CD4-positive, CD25-positive, alpha-beta regulatory T cell (primary cell): Measurements from ENCODE around the gene IQSEC1. TPM values are rescaled to one million over a fixed set of nuclear protein-coding genes. Genes with fewer than 3 reads are reported as not detected.
A peak's percentile ranks its signal among the peaks of the same experiment; 100 is the strongest.

Experiments used
- ATAC-seq, 2 donors: fragments of 150-1000 bp; cut with Tn5 transposase; one replicate each; pipeline ENCODE4 v1.10.0; 2021; ENCODE audit warnings: low read depth in 2 of 2, moderate number of reproducible peaks in 2 of 2, moderate library complexity in 1 of 2
- DNase-seq, 3 donors: peaks; one replicate each; pipeline versions ENCODE4 v3.0.0 to v3.0.0-alpha.2; 2012 to 2022; ENCODE audit warnings: mixed read lengths in 1 of 3
- H3K27ac ChIP-seq: one replicate; pipeline ENCODE4 v1.7.0; 2013; ENCODE audit warnings: mild to moderate bottlenecking, low read length; ENCODE audit not compliant: insufficient read depth, poor library complexity, severe bottlenecking
- H3K27me3 ChIP-seq: one replicate; pipeline ENCODE4 v1.7.0; 2013; ENCODE audit warnings: low read length; ENCODE audit not compliant: control insufficient read depth, insufficient read depth
- H3K36me3 ChIP-seq: one replicate; pipeline ENCODE4 v1.7.0; 2013; ENCODE audit warnings: mild to moderate bottlenecking, low read length, moderate library complexity; ENCODE audit not compliant: control insufficient read depth, insufficient read depth
- H3K4me1 ChIP-seq: 2 replicates; pipeline ENCODE4 v1.7.0; 2013; ENCODE audit warnings: mild to moderate bottlenecking, low read length; ENCODE audit not compliant: insufficient read depth, control insufficient read depth, poor library complexity, severe bottlenecking
- H3K4me3 ChIP-seq: one replicate; pipeline ENCODE4 v1.7.0; 2013; ENCODE audit warnings: low read depth, mild to moderate bottlenecking, low read length, moderate library complexity
- H3K9me3 ChIP-seq, 2 experiments: 1 replicate in 1 of 2; 2 replicates in 1 of 2; pipeline ENCODE4 v1.7.0; 2013; ENCODE audit warnings: low read length in 2 of 2, mild to moderate bottlenecking in 1 of 2, moderate library complexity in 1 of 2; ENCODE audit not compliant: control insufficient read depth in 2 of 2
- H3K27ac Mint-ChIP-seq, 3 donors: one replicate each; pipeline ENCODE4 v1.8.0; 2020 to 2022; ENCODE audit warnings: mild to moderate bottlenecking in 3 of 3, mixed read lengths in 3 of 3, moderate library complexity in 2 of 3
- H3K27me3 Mint-ChIP-seq: one replicate; pipeline ENCODE4 v1.8.0; 2022; ENCODE audit warnings: mild to moderate bottlenecking, mixed read lengths
- H3K36me3 Mint-ChIP-seq: one replicate; pipeline ENCODE4 v1.8.0; 2020; ENCODE audit warnings: mixed read lengths
- H3K4me1 Mint-ChIP-seq, 4 donors: one replicate each; pipeline ENCODE4 v1.8.0; 2020 to 2022; ENCODE audit warnings: mixed read lengths in 4 of 4, mild to moderate bottlenecking in 1 of 4
- H3K4me3 Mint-ChIP-seq, 4 donors: one replicate each; pipeline ENCODE4 v1.8.0; 2020 to 2022; ENCODE audit warnings: mild to moderate bottlenecking in 4 of 4, mixed read lengths in 4 of 4, moderate library complexity in 3 of 4
- H3K9me3 Mint-ChIP-seq, 7 donors: one replicate each; pipeline ENCODE4 v1.8.0; 2020 to 2022; ENCODE audit warnings: mixed read lengths in 7 of 7, mild to moderate bottlenecking in 3 of 7, moderate library complexity in 2 of 7
- polyA plus RNA-seq, 4 donors: library from polyadenylated mRNA; unstranded; fragments of 300-500 nt; fragmentation: Illumina TruSeq; gene quantifications; one replicate each; pipeline ENCODE4 v1.2.3, GENCODE V29; 2021
- total RNA-seq: library from RNA; stranded (reverse); gene quantifications from one replicate; pipeline ENCODE4 v1.2.3, GENCODE V29; 2022

Gene IQSEC1
- total and polyA plus RNA-seq, 5 donors from 2014 or later: 17.7 to 131 (median 21.1) TPM

DNA sequence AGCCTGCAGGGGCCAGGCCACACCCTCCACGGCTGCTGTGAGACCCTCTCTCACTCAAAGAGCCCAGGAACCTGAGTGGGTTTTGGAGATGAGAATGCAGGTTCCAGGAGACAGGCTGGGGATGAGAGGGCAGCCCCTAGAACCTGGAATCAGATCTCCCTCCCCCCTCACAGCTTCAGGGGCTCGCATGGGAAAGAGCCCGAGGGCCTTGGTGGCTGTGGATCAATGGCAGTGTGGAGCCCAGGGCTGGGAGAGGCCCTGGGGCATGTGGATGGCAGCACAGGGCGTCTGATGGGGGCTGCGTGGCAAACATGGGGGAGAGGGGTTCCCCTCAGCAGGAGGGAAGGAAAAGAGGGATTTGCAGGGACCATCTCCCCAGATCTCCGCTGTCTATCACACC lies 119.0 kb downstream of the IQSEC1 start:
- DNase-seq (no peak), ATAC-seq (no peak)
- no peaks in the 10 kb centered on the region for H3K9me3 ChIP-seq
- Mint-ChIP-seq H3K4me1 (peaks cover 0 to 78% (median 47%) of the 10 kb centered on the region in 4 donors), H3K27me3 (no peaks in the 10 kb centered on the region), H3K27ac (peak overlapping the region in 2 of 3 donors; percentile 79 to 85), H3K4me3 (peak overlapping the region in 1 of 4 donors; percentile 9), H3K36me3 (peaks cover 13% of the 10 kb centered on the region), H3K9me3 (no peaks in the 10 kb centered on the region)
- H3K36me3 ChIP-seq: peaks cover 3% of the 10 kb centered on the region
- H3K4me1 ChIP-seq: peaks cover 40% of the 10 kb centered on the region
- H3K27me3 ChIP-seq: no peaks in the 10 kb centered on the region
- no peak overlapping the region for H3K4me3 ChIP-seq
- H3K27ac ChIP-seq: no peak overlapping the region

DNA sequence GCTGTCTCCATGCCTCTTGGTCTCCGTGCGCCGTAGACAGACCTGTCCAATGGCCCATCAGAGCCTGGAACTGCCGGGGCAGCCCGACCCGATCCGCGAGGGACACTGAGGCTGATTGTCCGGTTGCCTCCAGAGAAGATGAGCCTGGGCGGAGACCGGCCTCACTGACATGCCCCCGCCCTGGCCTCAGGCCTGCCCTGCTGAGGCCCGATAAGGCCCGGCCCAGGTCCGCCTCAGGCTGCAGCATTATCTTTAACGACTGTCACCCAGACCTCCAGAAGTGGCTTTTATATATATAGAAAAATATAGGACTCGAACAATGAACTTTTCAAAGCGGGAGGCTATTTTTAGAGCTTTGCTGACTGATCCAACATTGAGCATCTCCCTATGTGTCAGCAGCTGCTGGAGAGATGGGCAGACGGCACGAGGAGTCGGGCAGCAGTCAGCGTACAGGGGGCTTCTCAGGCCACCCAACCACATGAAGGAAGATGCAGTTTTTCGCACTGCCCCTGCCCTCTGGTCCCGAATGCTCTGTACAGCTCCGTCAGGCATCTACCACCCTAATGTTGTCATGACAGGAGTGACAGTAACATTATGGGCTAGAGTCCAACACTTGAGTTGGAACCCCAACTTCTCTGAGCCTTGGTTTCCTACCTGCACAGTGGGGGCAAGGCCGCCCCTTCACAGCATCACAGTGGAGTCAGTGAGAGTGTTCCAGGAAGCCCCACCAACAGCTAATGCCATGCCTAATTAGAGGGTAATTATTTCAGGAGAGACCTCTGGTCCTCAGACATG lies 119.8 kb downstream of the IQSEC1 start:
- H3K36me3 ChIP-seq: peaks cover 3% of the 10 kb centered on the region
- H3K4me3 Mint-ChIP-seq: peak overlapping the region in 1 of 4 donors; percentile 48
- peaks cover 7% of the 10 kb centered on the region for H3K36me3 Mint-ChIP-seq
- no peaks in the 10 kb centered on the region for H3K9me3 ChIP-seq
- ATAC-seq (no peak), DNase-seq (no peak)
- H3K27ac Mint-ChIP-seq: no peak overlapping the region
- H3K4me1 Mint-ChIP-seq: peaks cover 0 to 80% (median 48%) of the 10 kb centered on the region in 4 donors
- H3K9me3 Mint-ChIP-seq: no peaks in the 10 kb centered on the region
- H3K4me3 ChIP-seq: no peak overlapping the region
- no peaks in the 10 kb centered on the region for H3K27me3 Mint-ChIP-seq
- H3K27ac ChIP-seq: no peak overlapping the region
- H3K27me3 ChIP-seq: no peaks in the 10 kb centered on the region
- peaks cover 38% of the 10 kb centered on the region for H3K4me1 ChIP-seq

DNA sequence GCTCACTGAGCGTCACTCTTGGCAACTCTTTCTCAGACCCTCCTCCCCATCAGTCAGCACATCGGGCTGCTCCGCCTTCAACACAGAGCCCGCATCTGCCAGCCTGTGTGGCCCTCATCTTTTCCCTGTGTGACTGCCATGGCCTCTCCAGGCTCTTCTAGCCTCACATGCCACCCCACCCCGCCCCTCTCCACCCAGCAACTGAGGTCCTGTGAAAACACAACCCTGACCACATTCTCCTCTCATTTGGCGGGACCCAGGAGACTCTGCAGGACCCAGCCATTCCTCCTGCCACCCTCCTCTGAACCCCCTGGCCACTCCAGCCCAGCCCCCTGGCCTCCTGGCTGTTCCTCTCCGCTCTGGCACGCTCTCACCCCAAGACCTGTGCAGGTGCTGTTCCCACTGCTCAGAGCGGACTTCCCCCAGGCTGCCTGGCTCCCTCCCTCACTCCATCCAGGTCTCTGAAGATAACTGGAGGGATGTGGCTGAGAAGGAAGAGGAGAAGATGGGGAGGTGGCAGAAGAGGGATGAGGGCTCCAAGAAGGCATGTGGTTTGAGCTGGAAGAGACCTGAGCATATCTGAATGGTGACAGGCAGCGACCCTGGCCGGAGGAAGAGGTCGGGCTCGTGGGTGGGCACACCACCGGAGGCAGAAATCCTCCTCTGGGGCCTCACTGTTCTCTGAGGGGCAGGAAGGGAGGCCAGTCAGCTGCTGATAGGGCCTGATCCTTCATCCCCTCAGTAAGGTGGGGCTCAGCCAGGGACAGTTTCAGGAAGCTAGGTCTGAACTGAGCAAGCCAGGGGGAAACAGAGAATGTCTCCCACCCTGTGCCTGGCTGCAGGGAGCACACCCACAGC lies 120.7 kb downstream of the IQSEC1 start:
- Mint-ChIP-seq H3K4me3 (no peak overlapping the region), H3K36me3 (peaks cover 7% of the 10 kb centered on the region), H3K4me1 (peaks cover 0 to 80% (median 53%) of the 10 kb centered on the region in 4 donors), H3K9me3 (no peaks in the 10 kb centered on the region), H3K27ac (peak overlapping the region in 1 of 3 donors; percentile 73), H3K27me3 (no peaks in the 10 kb centered on the region)
- Histone ChIP-seq H3K4me3 (no peak overlapping the region), H3K27ac (no peak overlapping the region), H3K4me1 (peaks cover 41% of the 10 kb centered on the region), H3K27me3 (no peaks in the 10 kb centered on the region), H3K36me3 (peaks cover 3% of the 10 kb centered on the region), H3K9me3 (no peaks in the 10 kb centered on the region)
- no peak for DNase-seq
- no peak for ATAC-seq

DNA sequence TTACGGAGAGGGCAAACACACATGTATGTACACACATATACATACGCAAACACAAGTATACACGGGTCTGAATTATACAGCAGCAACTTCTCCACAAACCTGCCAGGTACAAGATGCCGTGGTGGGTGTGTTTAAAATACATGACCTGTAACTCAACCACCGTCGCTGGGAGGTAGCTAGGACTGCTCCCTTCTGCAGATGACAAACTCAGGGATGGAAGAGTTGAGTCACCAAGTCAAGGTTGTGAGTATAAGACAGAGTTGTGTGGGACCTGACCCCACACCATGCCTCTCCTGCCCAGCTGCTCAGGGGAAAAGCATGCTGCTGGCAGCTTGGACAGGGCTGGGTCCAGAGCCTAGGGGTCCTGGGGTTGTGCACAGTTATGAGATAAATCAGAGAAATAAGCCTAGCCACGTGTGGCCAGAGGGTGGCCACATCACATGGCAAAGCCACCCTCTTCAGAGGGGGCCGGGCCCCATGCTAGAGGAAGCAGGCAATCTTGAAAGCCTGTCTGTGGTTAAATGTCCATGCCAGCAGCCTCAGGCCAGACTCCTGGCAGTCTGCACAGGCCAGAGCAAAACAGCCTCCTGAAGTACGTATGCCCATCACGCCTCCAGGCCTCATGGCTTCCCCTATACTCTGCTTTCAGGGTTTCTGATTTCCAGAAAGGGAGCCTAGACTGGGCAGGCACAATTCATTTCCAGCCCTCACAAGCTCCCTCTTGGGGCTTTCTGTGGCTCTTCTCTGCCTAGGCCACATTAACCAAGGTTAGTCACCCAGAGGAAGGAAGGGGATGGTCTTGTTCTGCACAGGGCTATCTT lies 124.1 kb downstream of the IQSEC1 start:
- H3K36me3 ChIP-seq: peaks cover 4% of the 10 kb centered on the region
- no peak overlapping the region for H3K27ac ChIP-seq
- Mint-ChIP-seq H3K36me3 (peaks cover 10% of the 10 kb centered on the region), H3K4me3 (no peak overlapping the region), H3K4me1 (peaks cover 0 to 69% (median 52%) of the 10 kb centered on the region in 4 donors), H3K27ac (peak overlapping the region; percentile 32 to 78 (median 49)), H3K9me3 (no peaks in the 10 kb centered on the region), H3K27me3 (no peaks in the 10 kb centered on the region)
- peaks cover 24% of the 10 kb centered on the region for H3K4me1 ChIP-seq
- no peaks in the 10 kb centered on the region for H3K27me3 ChIP-seq
- peak; percentile 72 to 77 for ATAC-seq
- H3K4me3 ChIP-seq: no peak overlapping the region
- DNase-seq: peak in 1 of 3 donors; percentile 15
- H3K9me3 ChIP-seq: no peaks in the 10 kb centered on the region

DNA sequence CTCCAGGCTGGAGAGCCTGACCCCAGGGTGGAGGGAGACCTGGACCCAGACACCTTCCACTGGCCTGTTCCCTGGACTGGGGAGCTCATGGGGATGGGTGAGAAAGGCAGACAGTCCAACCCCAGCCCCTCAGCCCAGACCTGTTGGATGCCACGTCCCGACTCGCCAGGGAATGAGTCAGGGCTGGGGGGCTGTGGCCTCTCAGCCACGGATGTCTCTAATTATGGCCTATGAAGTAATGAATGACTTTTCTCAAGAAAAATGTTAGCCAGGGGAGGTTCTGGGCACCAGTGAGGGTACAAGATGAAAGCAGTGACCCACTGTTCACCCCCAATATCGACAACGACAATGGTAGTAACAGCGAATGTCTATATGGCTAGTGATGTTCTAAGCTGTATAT lies 124.9 kb downstream of the IQSEC1 start:
- Histone ChIP-seq H3K36me3 (peaks cover 4% of the 10 kb centered on the region), H3K4me1 (peaks cover 24% of the 10 kb centered on the region), H3K27ac (no peak overlapping the region), H3K27me3 (no peaks in the 10 kb centered on the region), H3K4me3 (no peak overlapping the region), H3K9me3 (no peaks in the 10 kb centered on the region)
- Mint-ChIP-seq H3K27ac (peak overlapping the region in 2 of 3 donors; percentile 38 to 78), H3K27me3 (no peaks in the 10 kb centered on the region), H3K36me3 (peaks cover 8% of the 10 kb centered on the region), H3K9me3 (no peaks in the 10 kb centered on the region), H3K4me1 (peaks cover 0 to 63% (median 48%) of the 10 kb centered on the region in 4 donors), H3K4me3 (peak overlapping the region in 1 of 4 donors; percentile 13)
- no peak for DNase-seq
- no peak for ATAC-seq

DNA sequence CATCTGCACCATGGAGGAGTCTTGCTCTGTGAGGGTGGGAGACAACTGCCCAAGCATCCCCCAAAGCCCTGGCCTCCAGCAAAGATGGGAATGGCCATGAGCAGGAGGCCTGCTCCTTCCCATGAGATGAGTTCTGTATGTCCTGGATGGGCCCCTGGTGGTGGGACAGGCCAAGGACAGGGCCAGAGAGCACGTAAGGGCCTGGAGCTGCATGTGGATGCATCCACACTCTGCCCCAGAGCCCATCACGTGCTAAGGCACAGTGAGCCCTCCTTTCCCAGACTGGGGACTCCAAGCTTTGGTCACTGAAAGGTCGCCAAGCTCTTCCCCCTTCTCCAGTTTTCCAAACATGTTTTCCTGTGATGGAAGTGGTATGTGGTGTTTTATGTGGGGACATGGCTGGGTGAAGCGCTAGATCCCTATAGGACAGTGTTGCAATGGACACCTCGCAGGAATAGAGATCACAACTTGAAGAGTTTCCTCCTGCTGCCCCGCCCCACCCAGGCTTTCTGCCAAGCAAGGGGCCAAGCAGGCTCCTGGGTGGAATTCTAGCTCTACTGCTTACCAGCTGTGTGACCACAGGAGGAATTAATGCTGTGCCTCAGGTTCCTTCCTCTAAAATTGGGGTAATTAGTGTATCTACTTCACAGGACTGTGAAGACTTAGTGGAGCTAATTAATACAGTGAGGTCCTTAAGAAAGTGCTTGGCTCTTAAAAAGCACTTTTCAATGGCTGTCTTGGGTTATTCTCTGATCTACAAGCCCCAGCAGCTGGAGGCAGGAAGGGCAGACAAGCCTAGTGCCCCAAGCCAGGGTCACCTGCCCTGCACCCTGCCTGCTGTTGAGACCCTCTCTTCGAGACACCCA lies 125.5 kb downstream of the IQSEC1 start:
- no peaks in the 10 kb centered on the region for H3K9me3 ChIP-seq
- H3K4me1 Mint-ChIP-seq: peaks cover 0 to 63% (median 48%) of the 10 kb centered on the region in 4 donors
- peaks cover 7% of the 10 kb centered on the region for H3K36me3 ChIP-seq
- peaks cover 10% of the 10 kb centered on the region for H3K36me3 Mint-ChIP-seq
- H3K27me3 ChIP-seq: no peaks in the 10 kb centered on the region
- no peak overlapping the region for H3K27ac ChIP-seq
- peak overlapping the region; percentile 38 to 78 (median 48) for H3K27ac Mint-ChIP-seq
- H3K9me3 Mint-ChIP-seq: no peaks in the 10 kb centered on the region
- DNase-seq (no peak), ATAC-seq (no peak)
- peak overlapping the region in 1 of 4 donors; percentile 38 for H3K4me3 Mint-ChIP-seq
- no peaks in the 10 kb centered on the region for H3K27me3 Mint-ChIP-seq
- H3K4me1 ChIP-seq: peaks cover 24% of the 10 kb centered on the region
- H3K4me3 ChIP-seq: no peak overlapping the region
